ENCODE results near the gene RYR2.

The RYR2 gene

DNA sequence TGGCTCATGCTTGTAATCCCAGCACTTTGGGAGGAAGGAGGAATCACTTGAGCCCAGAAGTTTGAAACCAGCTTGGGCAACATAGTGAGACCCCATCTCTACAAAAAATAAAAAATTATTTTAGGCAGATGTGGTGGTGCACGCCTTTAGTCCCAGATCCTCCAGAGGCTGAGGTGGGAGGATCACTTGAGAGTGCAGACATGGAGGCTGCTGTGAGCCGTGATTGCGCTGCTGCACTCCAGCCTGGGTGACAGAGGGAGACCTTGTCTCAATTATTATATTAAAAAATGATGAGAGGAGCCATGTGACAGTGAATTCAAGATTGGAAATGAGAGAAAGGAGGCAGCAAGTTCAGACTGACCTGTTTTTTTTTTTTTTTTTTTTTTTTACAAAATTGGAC is 566.4 kb downstream of the RYR2 start:
- no peaks in the 10 kb centered on the region for H3K36me3 Mint-ChIP-seq
- peaks cover 10% of the 10 kb centered on the region for H3K9me3 Mint-ChIP-seq
- no peaks in the 10 kb centered on the region for H3K4me1 Mint-ChIP-seq
- no peak overlapping the region for H3K4me3 Mint-ChIP-seq
- H3K27ac Mint-ChIP-seq: no peak overlapping the region
- no peaks in the 10 kb centered on the region for H3K27me3 Mint-ChIP-seq

DNA sequence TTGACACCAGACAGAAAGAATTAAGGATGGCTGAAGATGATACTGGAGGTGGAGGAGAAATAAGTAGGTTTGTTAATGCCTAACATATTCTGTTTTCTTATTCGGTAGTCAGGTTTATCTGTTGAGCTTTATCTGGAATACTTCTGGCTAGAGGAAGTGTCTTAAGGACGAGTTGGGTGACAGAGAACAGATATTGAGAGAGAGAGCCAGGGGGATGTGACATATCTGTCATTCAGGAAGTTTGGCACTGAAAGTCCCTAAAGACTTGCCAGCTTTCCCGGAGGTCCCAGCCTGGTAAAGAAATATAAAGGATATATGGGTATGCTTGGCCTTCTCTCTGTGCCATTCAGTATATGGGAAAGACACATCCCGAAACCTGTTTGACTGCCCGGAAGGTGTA is 568.2 kb downstream of the RYR2 start:
- Mint-ChIP-seq H3K4me1 (no peaks in the 10 kb centered on the region), H3K9me3 (peaks cover 5% of the 10 kb centered on the region), H3K27me3 (no peaks in the 10 kb centered on the region), H3K36me3 (no peaks in the 10 kb centered on the region), H3K4me3 (no peak overlapping the region), H3K27ac (no peak overlapping the region)

DNA sequence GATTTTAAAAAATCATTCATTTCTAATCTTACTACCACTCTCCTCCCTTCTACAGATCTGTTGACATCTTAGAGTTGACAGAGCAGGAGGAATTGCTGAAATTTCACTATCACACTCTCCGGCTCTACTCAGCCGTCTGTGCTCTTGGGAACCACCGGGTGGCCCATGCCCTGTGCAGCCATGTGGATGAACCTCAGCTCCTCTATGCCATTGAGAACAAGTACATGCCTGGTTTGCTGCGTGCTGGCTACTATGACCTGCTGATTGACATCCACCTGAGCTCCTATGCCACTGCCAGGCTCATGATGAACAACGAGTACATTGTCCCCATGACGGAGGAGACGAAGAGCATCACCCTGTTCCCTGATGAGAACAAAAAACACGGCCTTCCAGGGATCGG is 572.0 kb downstream of the RYR2 start:
- no peaks in the 10 kb centered on the region for H3K4me1 Mint-ChIP-seq
- no peak overlapping the region for H3K4me3 Mint-ChIP-seq
- H3K27ac Mint-ChIP-seq: no peak overlapping the region
- H3K36me3 Mint-ChIP-seq: peaks cover 1% of the 10 kb centered on the region
- no peaks in the 10 kb centered on the region for H3K27me3 Mint-ChIP-seq
- peaks cover 7% of the 10 kb centered on the region for H3K9me3 Mint-ChIP-seq

DNA sequence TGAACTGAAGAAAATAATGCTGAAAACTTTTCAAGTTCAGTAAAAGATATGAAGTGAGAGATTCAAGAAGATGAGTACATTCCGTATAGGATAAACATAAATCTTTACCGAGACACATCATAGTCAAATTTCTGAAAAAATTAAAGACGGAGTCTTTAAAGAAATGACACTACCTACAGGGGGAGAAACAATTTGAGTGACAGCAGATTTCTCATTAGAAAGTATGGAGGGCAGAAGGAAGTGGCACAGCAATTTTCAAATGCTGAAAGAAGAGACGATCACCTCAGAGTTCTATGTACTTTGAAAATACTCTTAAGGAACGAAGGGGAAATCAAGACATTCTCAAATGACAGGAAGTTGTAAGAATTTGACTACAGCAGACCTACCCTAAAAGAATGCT is 577.6 kb downstream of the RYR2 start:
- Mint-ChIP-seq H3K4me3 (no peak overlapping the region), H3K4me1 (no peaks in the 10 kb centered on the region), H3K9me3 (peaks cover 21% of the 10 kb centered on the region), H3K36me3 (peaks cover 1% of the 10 kb centered on the region), H3K27ac (no peak overlapping the region), H3K27me3 (no peaks in the 10 kb centered on the region)

DNA sequence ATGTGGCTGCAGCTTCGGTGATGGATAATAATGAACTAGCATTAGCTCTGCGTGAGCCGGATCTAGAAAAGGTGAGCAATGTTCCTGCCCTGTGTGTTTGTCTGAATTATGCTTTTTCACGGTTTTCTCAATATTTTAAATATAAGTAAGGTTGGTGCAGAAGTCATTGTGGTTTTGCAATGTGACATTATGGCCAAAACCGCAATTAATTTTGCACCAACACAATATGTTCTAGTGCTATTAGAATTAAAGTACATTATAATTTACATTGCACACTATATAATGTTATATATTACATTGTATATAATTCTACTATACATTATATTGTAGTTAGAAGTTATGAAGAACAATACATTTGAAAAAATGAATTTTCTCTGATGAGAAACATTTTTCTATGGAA is 592.9 kb downstream of the RYR2 start:
- H3K36me3 Mint-ChIP-seq: no peaks in the 10 kb centered on the region
- H3K9me3 Mint-ChIP-seq: peaks cover 6% of the 10 kb centered on the region
- no peak overlapping the region for H3K4me3 Mint-ChIP-seq
- H3K27me3 Mint-ChIP-seq: no peaks in the 10 kb centered on the region
- H3K27ac Mint-ChIP-seq: no peak overlapping the region
- no peaks in the 10 kb centered on the region for H3K4me1 Mint-ChIP-seq

DNA sequence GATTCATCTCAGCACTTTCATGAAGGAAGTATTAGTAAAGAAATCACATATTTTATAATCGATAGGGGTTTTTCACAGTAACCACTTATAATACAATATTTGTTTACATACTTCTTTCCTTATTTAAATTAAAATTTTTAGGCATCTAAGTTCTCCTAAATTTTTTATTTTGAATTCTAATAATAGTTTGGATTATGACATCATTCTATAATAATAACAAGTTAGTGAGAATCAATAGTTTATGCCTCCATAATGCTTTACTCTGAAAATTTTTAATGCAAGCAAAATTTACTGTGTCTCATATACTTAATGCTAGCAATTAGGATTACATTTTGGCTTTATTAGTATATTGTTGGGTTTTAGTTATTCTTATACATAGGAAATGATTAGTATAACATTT is 596.6 kb downstream of the RYR2 start:
- Mint-ChIP-seq H3K27ac (no peak overlapping the region), H3K9me3 (peaks cover 6% of the 10 kb centered on the region), H3K36me3 (no peaks in the 10 kb centered on the region), H3K4me3 (no peak overlapping the region), H3K4me1 (no peaks in the 10 kb centered on the region), H3K27me3 (no peaks in the 10 kb centered on the region)

DNA sequence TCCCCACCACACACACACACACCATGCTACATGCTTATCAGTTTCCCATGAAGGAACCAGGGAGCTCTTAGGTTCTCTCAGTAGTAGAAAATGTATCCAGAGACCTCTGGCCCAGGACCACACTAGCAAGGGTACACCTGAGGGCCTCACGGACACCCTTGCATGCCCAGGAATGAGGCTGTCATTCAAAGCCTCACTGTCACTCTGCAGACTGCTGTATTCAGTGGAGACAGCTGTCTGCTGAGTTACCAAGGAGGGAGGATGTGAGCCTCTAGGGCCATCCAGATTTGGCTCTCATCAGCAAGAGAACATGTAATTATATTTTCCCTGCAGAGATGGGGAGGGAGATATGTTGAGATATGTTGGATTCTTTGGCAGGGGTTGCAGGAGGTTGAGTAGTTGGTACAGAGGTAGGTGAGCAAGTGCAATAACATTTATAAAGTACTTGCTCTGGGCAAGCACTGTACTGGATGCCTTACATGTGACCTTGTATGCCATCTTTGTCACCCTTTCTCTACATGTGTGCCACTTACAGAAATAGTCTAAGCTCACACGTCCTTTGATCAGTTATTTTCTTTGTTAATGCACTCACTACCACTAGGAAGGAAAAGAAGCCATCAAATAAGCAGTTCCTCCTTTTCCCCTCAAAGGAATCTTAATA is 598.2 kb downstream of the RYR2 start:
- Mint-ChIP-seq H3K27ac (no peak overlapping the region), H3K4me1 (no peaks in the 10 kb centered on the region), H3K9me3 (no peaks in the 10 kb centered on the region), H3K4me3 (no peak overlapping the region), H3K27me3 (no peaks in the 10 kb centered on the region), H3K36me3 (no peaks in the 10 kb centered on the region)

DNA sequence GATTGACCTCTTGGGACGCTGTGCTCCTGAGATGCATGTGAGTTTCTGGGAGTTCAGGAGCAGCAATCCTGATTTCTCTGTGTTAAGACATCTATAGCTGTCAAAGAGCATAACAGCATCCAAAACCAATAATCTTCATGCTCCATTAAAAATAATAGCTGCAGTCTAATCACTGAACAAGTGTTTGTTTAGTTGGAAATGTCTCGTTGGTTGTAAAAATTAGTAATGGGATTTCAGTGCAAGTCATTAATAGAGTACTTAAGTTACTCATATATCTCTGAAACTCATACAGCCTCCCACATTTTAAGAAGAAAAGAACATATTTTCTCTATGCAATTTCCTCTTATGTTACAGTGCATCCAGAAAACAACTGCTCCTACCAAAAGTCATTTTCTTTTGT is 599.0 kb downstream of the RYR2 start:
- no peak overlapping the region for H3K4me3 Mint-ChIP-seq
- H3K36me3 Mint-ChIP-seq: no peaks in the 10 kb centered on the region
- H3K27ac Mint-ChIP-seq: no peak overlapping the region
- no peaks in the 10 kb centered on the region for H3K27me3 Mint-ChIP-seq
- H3K9me3 Mint-ChIP-seq: no peaks in the 10 kb centered on the region
- no peaks in the 10 kb centered on the region for H3K4me1 Mint-ChIP-seq

DNA sequence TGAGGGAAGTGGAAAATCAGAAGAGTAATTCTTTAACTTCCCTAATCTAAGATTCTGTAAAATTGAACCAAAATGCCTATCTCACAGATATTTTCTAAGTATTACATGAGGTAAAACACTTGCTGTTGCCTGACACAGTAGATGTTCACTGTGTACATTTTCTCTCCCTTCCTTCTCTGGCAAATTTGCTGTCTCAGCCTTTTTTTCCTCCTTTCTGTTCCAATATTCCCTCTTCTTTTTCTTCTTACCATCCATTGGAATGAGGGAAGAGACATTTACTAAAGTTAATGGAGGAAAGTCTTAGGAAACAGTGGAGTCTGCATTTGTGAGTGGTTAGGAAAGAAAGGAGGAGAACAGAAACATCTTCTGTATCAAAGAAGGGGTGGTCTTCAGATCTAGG is 608.8 kb downstream of the RYR2 start:
- Mint-ChIP-seq H3K27ac (no peak overlapping the region), H3K9me3 (no peaks in the 10 kb centered on the region), H3K27me3 (no peaks in the 10 kb centered on the region), H3K4me1 (no peaks in the 10 kb centered on the region), H3K36me3 (no peaks in the 10 kb centered on the region), H3K4me3 (no peak overlapping the region)

DNA sequence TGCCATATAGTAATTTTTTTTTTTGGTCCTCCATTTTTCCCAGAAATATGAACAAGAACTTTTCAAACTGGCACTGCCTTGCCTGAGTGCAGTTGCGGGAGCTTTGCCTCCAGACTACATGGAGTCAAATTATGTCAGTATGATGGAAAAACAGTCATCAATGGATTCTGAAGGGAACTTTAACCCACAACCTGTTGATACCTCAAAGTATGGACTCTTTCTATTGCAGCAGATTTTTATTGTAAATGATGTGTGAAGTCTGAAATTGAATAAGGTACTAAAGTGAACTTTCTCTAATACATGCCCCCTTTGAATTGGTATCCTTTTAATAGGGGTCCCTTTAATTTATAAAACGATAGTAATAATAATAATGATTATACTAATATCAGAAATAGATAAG is 613.8 kb downstream of the RYR2 start:
- Mint-ChIP-seq H3K4me3 (no peak overlapping the region), H3K36me3 (no peaks in the 10 kb centered on the region), H3K27ac (no peak overlapping the region), H3K9me3 (no peaks in the 10 kb centered on the region), H3K4me1 (no peaks in the 10 kb centered on the region), H3K27me3 (no peaks in the 10 kb centered on the region)

DNA sequence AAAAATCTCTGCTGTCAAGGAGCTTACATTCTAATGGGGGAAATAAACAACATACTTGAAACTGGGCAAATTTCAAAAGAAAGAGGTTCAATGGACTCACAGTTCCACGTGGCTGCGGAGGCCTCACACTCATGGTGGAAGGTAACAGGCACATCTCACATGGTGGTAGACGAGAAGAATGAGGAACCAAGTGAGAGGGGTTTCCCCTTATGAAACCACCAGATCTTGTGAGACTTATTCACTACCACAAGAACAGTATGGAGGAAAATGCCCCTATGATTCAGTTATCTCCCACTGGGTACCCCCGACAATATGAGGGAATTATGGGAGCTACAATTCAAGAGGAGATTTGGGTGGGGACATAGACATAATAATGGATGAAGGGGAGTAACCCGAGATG is 622.4 kb downstream of the RYR2 start:
- Mint-ChIP-seq H3K9me3 (peaks cover 4% of the 10 kb centered on the region), H3K4me1 (no peaks in the 10 kb centered on the region), H3K36me3 (no peaks in the 10 kb centered on the region), H3K27me3 (no peaks in the 10 kb centered on the region), H3K4me3 (no peak overlapping the region), H3K27ac (no peak overlapping the region)

DNA sequence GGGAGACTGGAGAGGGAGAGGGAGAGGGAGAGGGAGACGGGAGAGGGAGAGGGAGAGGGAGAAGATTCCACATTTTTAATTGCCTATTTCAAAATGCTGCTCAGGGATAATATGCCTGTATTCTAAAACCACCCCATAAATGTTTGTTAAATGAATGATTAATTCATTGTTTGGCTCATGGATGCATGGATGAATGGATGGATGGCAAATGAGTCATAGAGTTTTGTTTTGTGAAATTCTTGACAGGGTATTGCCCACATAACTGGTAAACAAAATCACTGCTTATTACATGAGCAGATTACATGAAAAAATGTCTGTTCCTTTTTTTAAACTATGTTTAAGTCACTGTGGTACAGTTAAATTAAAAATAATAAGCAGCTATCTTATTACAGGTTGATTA is 628.3 kb downstream of the RYR2 start:
- no peak overlapping the region for H3K4me3 Mint-ChIP-seq
- peaks cover 4% of the 10 kb centered on the region for H3K9me3 Mint-ChIP-seq
- H3K4me1 Mint-ChIP-seq: no peaks in the 10 kb centered on the region
- H3K27me3 Mint-ChIP-seq: no peaks in the 10 kb centered on the region
- no peak overlapping the region for H3K27ac Mint-ChIP-seq
- H3K36me3 Mint-ChIP-seq: no peaks in the 10 kb centered on the region

DNA sequence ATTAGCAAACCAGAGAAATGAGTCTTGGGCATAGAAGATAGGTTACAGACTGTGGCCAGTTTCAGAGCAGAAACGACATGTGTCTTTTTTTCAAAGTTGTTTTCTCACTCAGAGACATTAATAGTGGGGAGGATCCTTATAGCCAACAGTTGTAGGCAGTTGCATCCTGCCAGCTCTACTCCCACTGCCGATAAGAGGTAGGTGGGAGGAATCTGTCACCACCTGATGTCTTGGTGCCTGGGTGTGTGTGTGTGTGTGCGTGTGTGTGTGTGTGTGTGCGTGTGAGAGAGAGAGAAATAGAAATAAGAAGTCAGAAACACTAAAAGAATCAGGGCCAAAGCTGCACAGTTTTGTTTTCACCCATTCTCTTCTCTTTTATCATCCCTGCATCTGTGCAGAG is 629.3 kb downstream of the RYR2 start:
- Mint-ChIP-seq H3K27me3 (no peaks in the 10 kb centered on the region), H3K9me3 (peaks cover 4% of the 10 kb centered on the region), H3K4me3 (no peak overlapping the region), H3K27ac (no peak overlapping the region), H3K36me3 (no peaks in the 10 kb centered on the region), H3K4me1 (no peaks in the 10 kb centered on the region)

DNA sequence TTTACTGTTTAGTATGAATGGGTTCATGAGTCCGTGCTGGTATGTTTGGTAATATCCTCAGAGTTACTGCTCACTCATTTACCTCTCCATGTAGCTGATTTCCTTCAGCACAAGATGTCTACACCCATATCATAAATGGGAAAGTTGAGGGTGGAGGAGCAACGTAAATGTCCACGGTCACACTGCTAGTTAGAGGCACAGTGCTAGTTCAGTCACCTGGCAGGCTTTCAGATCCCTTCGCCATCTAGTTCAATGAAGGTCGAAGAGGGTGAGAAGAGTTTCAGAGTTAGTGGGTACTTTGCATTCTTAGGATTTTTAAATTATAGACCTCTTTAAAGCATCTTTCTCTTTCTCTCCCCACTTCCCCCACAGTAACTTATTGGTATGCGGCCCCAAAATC is 630.0 kb downstream of the RYR2 start:
- H3K9me3 Mint-ChIP-seq: peaks cover 4% of the 10 kb centered on the region
- no peaks in the 10 kb centered on the region for H3K36me3 Mint-ChIP-seq

DNA sequence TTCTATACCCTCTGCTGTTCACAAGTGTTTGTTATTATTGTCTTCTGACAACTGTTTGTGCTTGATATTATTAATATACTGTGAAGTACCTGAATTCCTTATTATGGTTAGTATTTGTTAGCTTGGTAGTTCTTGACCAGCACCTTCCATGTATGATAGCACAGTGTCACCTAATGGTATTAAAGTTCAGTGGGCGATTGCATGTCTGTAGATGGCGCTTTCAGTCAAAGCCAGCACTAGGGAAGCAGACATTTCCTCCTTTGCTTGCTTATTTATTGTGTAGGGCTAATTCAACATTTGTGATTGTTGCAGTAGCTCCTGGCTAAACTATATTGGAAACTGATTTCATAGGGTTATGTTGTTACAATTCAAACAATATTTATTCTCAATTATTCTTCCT is 630.8 kb downstream of the RYR2 start:
- Mint-ChIP-seq H3K27ac (no peak overlapping the region), H3K36me3 (no peaks in the 10 kb centered on the region), H3K4me3 (no peak overlapping the region), H3K27me3 (no peaks in the 10 kb centered on the region), H3K4me1 (no peaks in the 10 kb centered on the region), H3K9me3 (peaks cover 4% of the 10 kb centered on the region)

More for the DNA sequence above, 630.0 kb downstream of the RYR2 start:
- no peak overlapping the region for H3K4me3 Mint-ChIP-seq
- H3K27me3 Mint-ChIP-seq: no peaks in the 10 kb centered on the region
- no peaks in the 10 kb centered on the region for H3K4me1 Mint-ChIP-seq
- no peak overlapping the region for H3K27ac Mint-ChIP-seq

DNA sequence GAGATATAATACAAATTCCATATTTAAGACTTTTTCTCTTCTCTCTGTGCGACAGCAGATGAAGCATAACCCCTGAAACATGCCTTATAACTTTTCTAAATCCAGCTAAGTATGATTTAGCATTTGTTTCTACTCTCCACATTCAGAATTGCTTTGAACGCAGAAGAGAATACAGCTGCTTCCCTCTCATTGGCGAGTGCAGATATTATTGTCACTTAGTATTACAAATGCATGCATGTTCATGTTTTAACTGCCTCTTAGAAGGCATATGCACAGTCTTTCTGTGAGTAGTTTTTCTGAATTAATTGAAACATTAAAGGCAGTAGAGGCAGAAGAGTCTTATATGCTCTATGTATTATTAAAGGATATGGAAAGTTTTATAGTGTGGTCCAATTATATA is 631.6 kb downstream of the RYR2 start:
- H3K27ac Mint-ChIP-seq: no peak overlapping the region
- H3K4me1 Mint-ChIP-seq: no peaks in the 10 kb centered on the region
- no peak overlapping the region for H3K4me3 Mint-ChIP-seq
- no peaks in the 10 kb centered on the region for H3K27me3 Mint-ChIP-seq
- no peaks in the 10 kb centered on the region for H3K36me3 Mint-ChIP-seq
- H3K9me3 Mint-ChIP-seq: peaks cover under 1% of the 10 kb centered on the region

DNA sequence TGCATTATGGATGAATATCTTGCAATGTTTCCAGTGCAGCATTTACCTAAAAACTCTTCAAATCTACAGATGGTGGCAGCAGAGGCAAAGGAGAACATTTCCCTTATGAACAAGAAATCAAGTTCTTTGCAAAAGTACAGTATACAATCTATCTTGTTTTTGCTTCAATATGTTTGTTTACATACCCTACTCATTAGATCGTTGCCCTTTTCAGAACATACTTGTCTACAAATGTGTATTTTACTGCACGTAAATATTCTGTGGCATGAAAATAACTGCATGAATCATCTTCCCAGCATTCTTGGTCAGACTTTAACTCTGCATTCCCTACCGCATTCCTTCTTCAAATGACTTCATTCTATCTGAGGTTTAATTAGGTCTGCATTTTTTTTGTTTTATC is 636.0 kb downstream of the RYR2 start:
- no peaks in the 10 kb centered on the region for H3K36me3 Mint-ChIP-seq
- no peak overlapping the region for H3K4me3 Mint-ChIP-seq
- H3K27me3 Mint-ChIP-seq: no peaks in the 10 kb centered on the region
- H3K4me1 Mint-ChIP-seq: no peaks in the 10 kb centered on the region
- H3K27ac Mint-ChIP-seq: no peak overlapping the region
- no peaks in the 10 kb centered on the region for H3K9me3 Mint-ChIP-seq
